Gastroesophageal sphincter (tissue), 3 donors: ENCODE data around the gene SPINK8.

Source experiments
- EP300 ChIP-seq: sonication (generic); formaldehyde crosslinking; IDR thresholded peaks from one replicate; pipeline ENCODE4 v1.6.1; 2017; ENCODE audit warnings: antibody characterized with exemption, mild to moderate bottlenecking
- POLR2A ChIP-seq, 2 donors: fragments of 450-650 bp; IDR thresholded peaks; one replicate each; pipeline ENCODE4 v1.6.1; 2017; ENCODE audit warnings: antibody characterized with exemption in 2 of 2, mild to moderate bottlenecking in 2 of 2, moderate library complexity in 1 of 2
- TF ChIP-seq, protein P1 (sequence below), 4 experiments: fragments of 200-600 bp in 2 of 4; fragments of 450-650 bp in 2 of 4; sonication (generic) in 1 of 4; IDR thresholded peaks; one replicate each; pipeline ENCODE4 v1.5.1; 2017 to 2019; ENCODE audit warnings: antibody characterized with exemption in 4 of 4, mild to moderate bottlenecking in 2 of 4, moderate library complexity in 2 of 4

- TF ChIP-seq, protein P1, sequence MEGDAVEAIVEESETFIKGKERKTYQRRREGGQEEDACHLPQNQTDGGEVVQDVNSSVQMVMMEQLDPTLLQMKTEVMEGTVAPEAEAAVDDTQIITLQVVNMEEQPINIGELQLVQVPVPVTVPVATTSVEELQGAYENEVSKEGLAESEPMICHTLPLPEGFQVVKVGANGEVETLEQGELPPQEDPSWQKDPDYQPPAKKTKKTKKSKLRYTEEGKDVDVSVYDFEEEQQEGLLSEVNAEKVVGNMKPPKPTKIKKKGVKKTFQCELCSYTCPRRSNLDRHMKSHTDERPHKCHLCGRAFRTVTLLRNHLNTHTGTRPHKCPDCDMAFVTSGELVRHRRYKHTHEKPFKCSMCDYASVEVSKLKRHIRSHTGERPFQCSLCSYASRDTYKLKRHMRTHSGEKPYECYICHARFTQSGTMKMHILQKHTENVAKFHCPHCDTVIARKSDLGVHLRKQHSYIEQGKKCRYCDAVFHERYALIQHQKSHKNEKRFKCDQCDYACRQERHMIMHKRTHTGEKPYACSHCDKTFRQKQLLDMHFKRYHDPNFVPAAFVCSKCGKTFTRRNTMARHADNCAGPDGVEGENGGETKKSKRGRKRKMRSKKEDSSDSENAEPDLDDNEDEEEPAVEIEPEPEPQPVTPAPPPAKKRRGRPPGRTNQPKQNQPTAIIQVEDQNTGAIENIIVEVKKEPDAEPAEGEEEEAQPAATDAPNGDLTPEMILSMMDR (IDR thresholded peaks at IDR 0.05) = no peak
- TF ChIP-seq POLR2A (IDR thresholded peaks at IDR 0.05) (no peak), EP300 (no peak)
These were observed 65.0 kb downstream of the SPINK8 start for GRCh38 chr3:48268381-48268935.
